GM12878 (cell line): ENCODE results near the gene NACC1. TPM values are rescaled to one million over a fixed set of nuclear protein-coding genes. Genes with fewer than 3 reads are reported as not detected.

Experiments
- ATAC-seq: fragments of 200-7000 bp; cut with Tn5 transposase; 3 replicates; pipeline ENCODE4 v1.9.1; 2020; ENCODE audit warnings: mild to moderate bottlenecking, moderate library complexity
- BruUV-seq: library from RNA; stranded (reverse); fragments of 400-500 nt; replicated peaks from 2 replicates; lab custom pipeline; 2021; lab: Mats Ljungman, UMichigan
- CTCF ChIA-PET: fragments of 300-600 bp; sonication (Branson Sonifier 250); formaldehyde crosslinking; extraction: SDS; loops from one replicate; lab custom pipeline; 2021; ENCODE audit warnings: inconsistent platforms; lab: Yijun Ruan, JAX
- POLR2A ChIA-PET: fragments of 350-600 bp; formaldehyde crosslinking; extraction: SDS; loops from one replicate; lab custom pipeline; 2021; ENCODE audit warnings: inconsistent platforms; lab: Charles Lee
- RAD21 ChIA-PET: fragments of 300-600 bp; sonication (Branson Sonifier 250); formaldehyde crosslinking; loops from one replicate; lab custom pipeline; 2023; ENCODE audit warnings: antibody characterized with exemption; ENCODE audit not compliant: unreplicated experiment; lab: Charles Lee
- SMC1A ChIA-PET: fragments of 300-600 bp; sonication (Branson Sonifier 250); formaldehyde crosslinking; loops from one replicate; lab custom pipeline; 2023; ENCODE audit not compliant: unreplicated experiment, uncharacterized antibody; lab: Charles Lee
- DNase-seq: peaks from one replicate; pipeline ENCODE4 v3.0.0-alpha.2; 2011; ENCODE audit warnings: low read depth, low spot score
- FAIRE-seq: peaks from 3 replicates; lab custom pipeline; 2011; peaks lifted over from hg19 to GRCh38; lab: Jason Lieb, UNC
- H2AFZ ChIP-seq: 2 replicates; pipeline ENCODE4 v1.6.0; 2011; ENCODE audit warnings: low read depth, low read length, control low read depth; ENCODE audit not compliant: control insufficient read depth
- H3K27ac ChIP-seq: 2 replicates; pipeline ENCODE4 v1.5.1; 2011; ENCODE audit warnings: control low read depth; ENCODE audit not compliant: control insufficient read depth, insufficient read depth
- H3K27me3 ChIP-seq, 2 experiments: replicated peaks in 1 of 2; 2 replicates each; pipeline versions ENCODE4 v1.6.0 to v1.6.1; 2011; ENCODE audit warnings: low read length in 1 of 2; ENCODE audit not compliant: control insufficient read depth in 2 of 2, insufficient read depth in 2 of 2
- H3K36me3 ChIP-seq, 2 experiments: 2 replicates each; pipeline ENCODE4 v1.5.1; 2011; ENCODE audit warnings: low read length in 1 of 2; ENCODE audit not compliant: control insufficient read depth in 2 of 2, insufficient read depth in 2 of 2
- H3K4me1 ChIP-seq: 2 replicates; pipeline ENCODE4 v1.6.1; 2011; ENCODE audit warnings: mild to moderate bottlenecking, low read length, moderate library complexity, mixed read lengths; ENCODE audit not compliant: control insufficient read depth, insufficient read depth
- H3K4me2 ChIP-seq: 2 replicates; pipeline ENCODE4 v1.6.0; 2011; ENCODE audit warnings: control low read depth; ENCODE audit not compliant: control insufficient read depth, insufficient read depth
- H3K4me3 ChIP-seq: fragments of 200-600 bp; sonication (generic); 2 replicates; pipeline ENCODE4 v1.5.1; 2016
- H3K79me2 ChIP-seq: 2 replicates; pipeline ENCODE4 v1.6.0; 2011; ENCODE audit warnings: low read length; ENCODE audit not compliant: control insufficient read depth, insufficient read depth
- H3K9ac ChIP-seq: 2 replicates; pipeline ENCODE4 v1.8.0; 2011; ENCODE audit warnings: low read length, control low read depth, mixed read lengths; ENCODE audit not compliant: control insufficient read depth, insufficient read depth
- H3K9me3 ChIP-seq: replicated peaks from 3 replicates; pipeline ENCODE4 v1.5.1; 2011; ENCODE audit warnings: mild to moderate bottlenecking, low read length; ENCODE audit not compliant: control insufficient read depth, insufficient read depth
- H4K20me1 ChIP-seq: 2 replicates; pipeline ENCODE4 v1.6.0; 2011; ENCODE audit not compliant: control insufficient read depth, insufficient read depth
- ATF7 ChIP-seq: fragments of 450-650 bp; IDR thresholded peaks from 2 replicates; pipeline ENCODE4 v1.6.1; 2016; ENCODE audit warnings: low read depth, mild to moderate bottlenecking
- HDAC6 ChIP-seq: fragments of 200-600 bp; sonication (generic); IDR thresholded peaks from one replicate; pipeline ENCODE4 v1.8.0; 2017; ENCODE audit warnings: antibody characterized with exemption; ENCODE audit not compliant: unreplicated experiment
- MEF2B ChIP-seq: fragments of 450-650 bp; IDR thresholded peaks from 2 replicates; pipeline ENCODE4 v1.6.1; 2018; ENCODE audit warnings: mild to moderate bottlenecking, moderate library complexity; ENCODE audit not compliant: partially characterized antibody, poor library complexity, severe bottlenecking
- NBN ChIP-seq: fragments of 450-650 bp; IDR thresholded peaks from 2 replicates; pipeline ENCODE4 v1.6.1; 2016
- PAX5 ChIP-seq: IDR thresholded peaks from 2 replicates; pipeline ENCODE4 v1.6.1; 2011; ENCODE audit warnings: low read depth, low read length, borderline replicate concordance
- PML ChIP-seq: IDR thresholded peaks from 2 replicates; pipeline ENCODE4 v1.6.1; 2012; ENCODE audit warnings: low read length, inconsistent platforms
- RELB ChIP-seq: fragments of 450-650 bp; IDR thresholded peaks from 2 replicates; pipeline ENCODE4 v1.6.1; 2017; ENCODE audit warnings: low read depth, mild to moderate bottlenecking, moderate library complexity
- TCF7 ChIP-seq: IDR thresholded peaks from 2 replicates; pipeline ENCODE4 v1.6.1; 2014; ENCODE audit warnings: antibody characterized with exemption, borderline replicate concordance
- WGBS: methylation state at CpG from one replicate; pipeline ENCODE4 v1.1.6; 2016; ENCODE audit warnings: low lambda C conversion rate; ENCODE audit not compliant: insufficient replicate concordance, insufficient coverage; ENCODE audit errors: missing lambda C conversion rate; 5-methylcytosine and 5-hydroxymethylcytosine counted together
- in situ Hi-C: fragments of 300-500 bp; cut with MboI; formaldehyde crosslinking; loops from 9 replicates; pipeline ENCODE4 v1.14.3; 2018; ENCODE audit warnings: mixed read lengths
- intact Hi-C: fragments of 100-400 bp; cut with micrococcal nuclease; formaldehyde crosslinking; loops from one replicate; pipeline ENCODE4 v1.14.2; 2022; ENCODE audit not compliant: unreplicated experiment
- polyA plus RNA-seq, 11 experiments: library from polyadenylated mRNA; depleted of rRNA in 4 of 11; unstranded in 6 of 11; stranded (reverse) in 5 of 11; fragments of >200 nt; fragmentation: Nextera tagmentation in 4 of 11; fragmentation: Illumina TruSeq in 1 of 11; extraction: Ambion mirVana in 4 of 11; extraction: Trizol in 1 of 11; gene quantifications; 1 replicate in 1 of 11; 2 replicates in 10 of 11; pipeline versions ENCODE4 v1.2.1 to v1.2.3, GENCODE V29; 2011 to 2016; ENCODE audit warnings: inconsistent platforms in 2 of 11, missing spikeins in 2 of 11, low read depth in 1 of 11
- total RNA-seq, 4 experiments: library from RNA; depleted of rRNA in 3 of 4; stranded (reverse); fragments of >200 nt in 3 of 4; fragmentation: Illumina TruSeq in 1 of 4; extraction: Trizol in 1 of 4; gene quantifications; 2 replicates each; pipeline versions ENCODE4 v1.2.1 to v1.2.3, GENCODE V29; 2013 to 2021
- TF ChIP-seq, protein P1 (sequence below): IDR thresholded peaks from 2 replicates; pipeline ENCODE4 v1.6.1; 2012; ENCODE audit warnings: low read depth, low read length, improper control_type of control experiment

The NACC1 gene
- total and polyA plus RNA-seq, 10 of the 15 experiments (the other 5 are each of a cell fraction or from before 2014, with no cell fraction given), result 0.18 to 120 (median 19.2) TPM

DNA sequence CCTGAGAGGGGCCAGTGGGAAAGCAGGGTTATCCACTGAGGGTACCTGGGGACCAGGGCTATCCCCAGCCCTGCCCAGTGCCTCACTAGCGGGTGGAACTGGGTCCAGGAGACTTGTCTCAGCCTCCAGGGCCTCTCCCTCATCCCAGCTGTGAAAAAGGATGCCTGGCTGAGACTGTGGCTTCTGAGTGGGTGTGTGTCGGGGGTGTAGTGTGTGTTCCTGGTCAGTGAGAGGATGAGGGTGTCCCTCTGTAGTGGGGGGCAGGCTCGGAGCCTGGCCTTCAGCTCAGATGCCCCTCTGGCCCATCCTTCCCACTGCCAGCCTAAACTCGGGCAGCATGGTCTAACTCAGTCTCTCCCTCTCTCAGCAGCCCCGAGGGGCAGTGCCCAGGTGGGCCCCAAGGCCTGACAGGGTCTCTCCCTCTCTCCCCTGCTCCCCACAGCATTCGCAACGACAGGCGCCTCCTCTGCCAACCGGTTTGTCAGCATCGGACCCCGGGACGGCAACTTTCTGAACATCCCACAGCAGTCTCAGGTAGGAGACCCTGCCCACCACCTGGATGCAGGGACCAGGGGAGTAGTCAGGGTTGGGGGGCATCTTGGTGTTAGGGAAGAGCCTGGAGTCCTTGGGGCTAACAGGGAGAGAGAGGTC, 28.1 kb upstream of the NACC1 start:
- no peak for FAIRE-seq
- no peak overlapping the region for H3K4me2 ChIP-seq
- in situ Hi-C loops (loop anchor here (5.0 to 10.0 kb wide), 2 partner anchors 113 to 205 kb away; partner anchors contain the start of genes DNASE2 and KLF1), intact Hi-C loops (loop anchor here (10.0 kb wide), 1 partner anchor 55 kb away; no protein-coding TSS in a partner anchor)
- H3K4me1 ChIP-seq, result peaks cover 10% of the 10 kb centered on the region
- POLR2A ChIA-PET, result interaction anchor here (0.5 kb wide), 1 partner anchor 113 kb away, joined by 3 read pairs; no protein-coding TSS in a partner anchor
- no peaks in the 10 kb centered on the region for H3K9me3 ChIP-seq
- SMC1A ChIA-PET, result no interaction called here
- no peak overlapping the region for H3K4me3 ChIP-seq
- H3K27ac ChIP-seq, result no peak overlapping the region
- H3K9ac ChIP-seq, result no peak overlapping the region
- WGBS, result 45% methylated on average over 12 of the region's 12 CpGs
- DNase-seq, result no peak
- BruUV-seq, result no TSS peak
- RAD21 ChIA-PET, result interaction anchor here (1.5 kb wide), 1 partner anchor 113 kb away, joined by 9 read pairs; no protein-coding TSS in a partner anchor
- no peak for ATAC-seq
- CTCF ChIA-PET, result interaction anchor here (0.6 to 8.0 kb wide), 2 partner anchors 105 to 113 kb away, joined by 4 to 145 read pairs; no protein-coding TSS in a partner anchor
- no peak overlapping the region for H2AFZ ChIP-seq
- no peaks in the 10 kb centered on the region for H3K36me3 ChIP-seq
- no peaks in the 10 kb centered on the region for H4K20me1 ChIP-seq
- no peaks in the 10 kb centered on the region for H3K79me2 ChIP-seq
- no peaks in the 10 kb centered on the region; a peak in 1 of 4 replicates for H3K27me3 ChIP-seq
- TF ChIP-seq PAX5 (no peak), MEF2B (no peak)

GRCh38 chr19:13090511-13091231, 27.4 kb upstream of the NACC1 start:
- peaks cover 0 to 2% of the 10 kb centered on the region in 2 experiments; a peak in 1 of 4 replicates for H3K27me3 ChIP-seq
- H3K4me2 ChIP-seq, result no peak overlapping the region
- intact Hi-C loops, result loop anchor here (10.0 kb wide), 1 partner anchor 56 kb away; no protein-coding TSS in a partner anchor
- no peaks in the 10 kb centered on the region for H3K9me3 ChIP-seq
- no peak overlapping the region for H3K27ac ChIP-seq
- H3K36me3 ChIP-seq, result no peaks in the 10 kb centered on the region
- WGBS, result 42% methylated on average over 6 of the region's 10 CpGs
- ATAC-seq (no peak), DNase-seq (no peak), FAIRE-seq (no peak)
- H4K20me1 ChIP-seq, result no peaks in the 10 kb centered on the region
- peaks cover 14% of the 10 kb centered on the region for H3K4me1 ChIP-seq
- POLR2A ChIA-PET, result interaction anchor here (0.6 kb wide), 1 partner anchor 116 kb away, joined by 3 read pairs; no protein-coding TSS in a partner anchor
- H3K4me3 ChIP-seq, result no peak overlapping the region
- SMC1A ChIA-PET, result interaction anchor here (2.0 kb wide), 1 partner anchor 114 kb away, joined by 7 read pairs; no protein-coding TSS in a partner anchor
- RAD21 ChIA-PET, result interaction anchor here (1.4 to 1.5 kb wide), 2 partner anchors 114 to 125 kb away, joined by 3 to 9 read pairs; no protein-coding TSS in a partner anchor
- in situ Hi-C loops, result loop anchor here (5.0 to 10.0 kb wide), 2 partner anchors 113 to 206 kb away; partner anchors contain the start of genes DNASE2 and KLF1
- H3K9ac ChIP-seq, result no peak overlapping the region
- H2AFZ ChIP-seq, result no peak overlapping the region
- BruUV-seq, result no TSS peak
- H3K79me2 ChIP-seq, result no peaks in the 10 kb centered on the region
- CTCF ChIA-PET, result interaction anchor here (1.0 to 8.0 kb wide), 3 partner anchors 29 to 125 kb away, joined by 5 to 145 read pairs (median 8); no protein-coding TSS in a partner anchor
- no peak for TF ChIP-seq PML
- TF ChIP-seq HDAC6, result no peak
- TF ChIP-seq ATF7, result no peak
- TF ChIP-seq, protein P1, sequence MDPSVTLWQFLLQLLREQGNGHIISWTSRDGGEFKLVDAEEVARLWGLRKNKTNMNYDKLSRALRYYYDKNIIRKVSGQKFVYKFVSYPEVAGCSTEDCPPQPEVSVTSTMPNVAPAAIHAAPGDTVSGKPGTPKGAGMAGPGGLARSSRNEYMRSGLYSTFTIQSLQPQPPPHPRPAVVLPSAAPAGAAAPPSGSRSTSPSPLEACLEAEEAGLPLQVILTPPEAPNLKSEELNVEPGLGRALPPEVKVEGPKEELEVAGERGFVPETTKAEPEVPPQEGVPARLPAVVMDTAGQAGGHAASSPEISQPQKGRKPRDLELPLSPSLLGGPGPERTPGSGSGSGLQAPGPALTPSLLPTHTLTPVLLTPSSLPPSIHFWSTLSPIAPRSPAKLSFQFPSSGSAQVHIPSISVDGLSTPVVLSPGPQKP, result no peak
- TF ChIP-seq NBN, result no peak
- TF ChIP-seq TCF7, result no peak
- no peak for TF ChIP-seq RELB
